GM18520 (cell line): ENCODE measurements around the gene C1QTNF9B.

ENCODE experiments used
- ATAC-seq: cut with Tn5 transposase; IDR thresholded peaks from one replicate; pipeline ENCODE4 v1.9.1; 2021; ENCODE audit not compliant: unreplicated experiment

The C1QTNF9B gene

DNA sequence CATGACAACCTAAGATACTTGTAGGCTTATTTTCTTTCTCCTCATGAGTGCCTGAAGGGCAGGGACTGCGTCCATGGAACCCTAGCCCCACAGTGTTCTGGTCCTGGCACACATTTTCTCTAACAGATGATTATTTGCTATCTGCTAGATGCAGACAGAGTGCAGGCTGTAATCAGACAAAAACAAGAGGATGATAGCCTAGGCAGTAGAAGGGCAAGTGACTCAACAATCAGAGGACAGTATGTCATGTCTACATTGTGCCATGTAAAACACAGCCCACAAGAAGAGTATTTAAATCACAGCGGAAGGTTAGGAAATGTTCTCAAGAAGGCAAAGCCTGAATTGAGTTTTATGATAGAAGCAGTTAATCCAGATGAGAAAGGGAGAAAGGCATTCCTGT lies 37.4 kb downstream of the C1QTNF9B start:
- no peak for ATAC-seq

DNA sequence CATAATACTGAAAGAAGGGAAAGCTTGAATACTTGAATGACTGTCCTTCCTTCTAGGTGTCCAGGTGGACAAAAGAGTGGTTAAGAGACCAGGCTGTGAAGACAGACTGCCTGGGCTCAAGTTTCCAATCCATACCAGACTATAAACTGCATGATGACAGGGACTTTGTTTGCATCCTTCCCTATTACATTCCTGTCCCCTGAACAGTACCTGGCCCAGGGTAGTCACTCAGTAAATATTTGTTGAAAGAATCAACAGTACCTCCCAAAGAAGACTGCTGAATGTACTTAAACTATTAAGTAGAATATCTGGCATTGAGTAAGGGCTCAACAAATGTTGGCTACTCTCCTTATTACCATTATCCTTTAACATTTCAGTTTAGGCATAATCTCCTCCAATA lies 37.8 kb downstream of the C1QTNF9B start:
- no peak for ATAC-seq

DNA sequence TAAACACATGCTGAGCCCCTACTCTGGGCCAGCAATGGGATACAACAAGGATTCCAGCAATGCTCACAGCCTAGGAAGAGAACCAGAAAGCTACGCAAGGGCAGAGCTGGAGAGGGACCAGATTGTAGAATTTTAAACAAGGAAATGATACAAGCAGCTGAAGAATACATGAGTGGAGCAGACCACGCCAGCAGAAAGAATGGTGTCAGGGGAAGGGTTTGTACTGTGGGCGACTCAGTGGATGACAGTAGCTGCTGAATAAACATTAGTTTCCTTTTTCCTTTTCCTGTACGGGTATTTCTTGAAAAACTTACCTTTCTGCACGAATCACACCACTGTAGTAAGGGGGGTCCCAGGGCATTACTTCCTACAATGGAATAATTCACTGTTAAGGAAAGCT lies 38.8 kb downstream of the C1QTNF9B start:
- no peak for ATAC-seq

GRCh38 chr13:23856008-23856750 lies 41.1 kb downstream of the C1QTNF9B start:
- ATAC-seq, result no peak

GRCh38 chr13:23855360-23855759 lies 41.9 kb downstream of the C1QTNF9B start:
- ATAC-seq, result no peak

DNA sequence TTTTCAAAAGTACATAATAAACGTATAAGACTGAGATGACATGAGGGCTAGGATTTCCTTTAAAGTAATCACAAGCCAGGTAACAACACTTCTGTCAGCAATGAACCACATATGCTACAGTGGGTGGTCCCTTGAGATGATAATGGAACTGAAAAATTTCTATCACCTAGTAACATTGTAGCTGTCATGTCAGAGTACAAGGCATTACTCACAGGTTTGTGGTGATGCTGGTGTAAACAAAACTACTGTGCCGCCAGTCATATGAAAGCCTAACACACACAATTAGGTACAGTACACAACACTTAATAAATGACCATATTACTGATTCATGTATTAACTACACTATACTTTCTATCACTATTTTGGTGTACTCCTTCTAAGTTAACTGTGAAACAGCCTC lies 45.0 kb downstream of the C1QTNF9B start:
- ATAC-seq, result peak; percentile 86

DNA sequence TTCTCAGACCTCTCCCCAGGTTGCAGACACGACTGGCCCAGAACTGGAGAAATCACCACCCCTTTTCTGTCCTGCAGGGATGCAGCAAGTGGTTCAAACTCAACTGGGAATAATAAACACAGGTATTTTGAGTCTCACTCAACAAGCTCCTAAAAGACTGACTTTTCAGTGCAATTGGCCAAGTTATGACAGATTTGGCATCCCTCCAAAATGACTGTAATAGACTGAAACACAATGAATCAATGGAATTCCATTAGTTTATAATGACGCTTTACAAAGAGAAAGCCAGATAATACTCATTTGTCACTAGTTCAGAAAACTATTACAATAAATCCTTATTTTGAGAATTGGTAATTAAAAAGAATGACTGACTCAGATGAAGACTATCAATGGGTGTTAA lies 46.2 kb downstream of the C1QTNF9B start:
- no peak for ATAC-seq

DNA sequence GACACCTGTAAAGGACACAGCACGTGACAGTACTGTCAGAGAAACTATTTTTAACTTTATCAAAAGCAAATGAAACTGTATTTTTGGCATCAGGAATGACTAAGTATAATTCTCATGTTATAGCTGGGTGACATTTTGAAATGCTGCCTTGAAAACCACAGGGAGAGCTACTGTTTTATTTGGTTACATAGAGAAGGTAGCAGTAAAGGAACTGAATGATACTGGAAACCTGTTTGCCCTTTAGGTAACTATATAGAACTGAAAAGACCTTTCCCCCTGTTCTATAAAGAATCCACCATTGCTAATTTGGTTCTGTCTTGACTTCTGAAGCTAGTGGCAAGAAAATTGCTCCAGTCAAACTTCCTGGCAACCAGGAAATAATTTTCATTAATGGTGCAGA lies 47.2 kb downstream of the C1QTNF9B start:
- ATAC-seq, result no peak

DNA sequence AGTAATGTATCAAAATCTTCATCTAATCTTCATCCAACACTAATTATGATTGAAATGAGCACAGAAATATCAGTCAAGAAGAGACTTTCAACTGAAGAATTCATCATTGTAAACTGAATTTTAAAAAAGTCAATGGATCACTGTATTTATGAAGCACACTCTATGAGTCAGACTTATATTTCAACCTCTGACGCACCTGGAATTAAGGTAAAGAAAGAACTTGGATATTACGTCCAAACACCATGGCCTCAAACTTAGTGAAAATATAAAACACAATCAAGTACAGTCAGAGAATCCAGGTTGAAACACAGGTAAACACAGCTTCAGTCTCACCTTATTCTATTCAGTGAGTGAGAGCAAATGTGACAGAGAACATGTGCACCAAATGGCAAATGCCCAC lies 47.6 kb downstream of the C1QTNF9B start:
- ATAC-seq, result no peak

GRCh38 chr13:23848646-23849141 lies 48.6 kb downstream of the C1QTNF9B start:
- no peak for ATAC-seq

DNA sequence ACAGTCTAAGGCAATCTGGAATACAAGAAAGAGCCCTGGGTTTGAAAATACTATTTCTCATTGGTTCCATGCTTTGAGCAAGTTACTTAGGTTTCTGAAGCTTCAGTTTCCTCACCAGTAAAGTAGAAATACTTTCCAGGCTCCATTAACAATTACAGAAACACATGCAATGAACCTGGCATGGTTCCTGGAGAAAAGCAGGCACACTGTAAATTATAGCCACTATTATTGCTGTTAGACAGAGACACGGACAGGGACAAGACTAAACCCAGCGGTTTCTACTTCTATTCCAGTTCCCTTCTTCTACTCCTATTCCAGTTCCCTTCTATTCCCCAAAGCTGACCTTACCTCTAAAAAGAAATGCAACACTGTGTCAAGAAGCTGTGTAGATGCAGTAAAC lies 49.3 kb downstream of the C1QTNF9B start:
- no peak for ATAC-seq

GRCh38 chr13:23847497-23847896 lies 49.8 kb downstream of the C1QTNF9B start:
- ATAC-seq, result no peak

GRCh38 chr13:23845105-23845725 lies 52.1 kb downstream of the C1QTNF9B start:
- ATAC-seq, result no peak

DNA sequence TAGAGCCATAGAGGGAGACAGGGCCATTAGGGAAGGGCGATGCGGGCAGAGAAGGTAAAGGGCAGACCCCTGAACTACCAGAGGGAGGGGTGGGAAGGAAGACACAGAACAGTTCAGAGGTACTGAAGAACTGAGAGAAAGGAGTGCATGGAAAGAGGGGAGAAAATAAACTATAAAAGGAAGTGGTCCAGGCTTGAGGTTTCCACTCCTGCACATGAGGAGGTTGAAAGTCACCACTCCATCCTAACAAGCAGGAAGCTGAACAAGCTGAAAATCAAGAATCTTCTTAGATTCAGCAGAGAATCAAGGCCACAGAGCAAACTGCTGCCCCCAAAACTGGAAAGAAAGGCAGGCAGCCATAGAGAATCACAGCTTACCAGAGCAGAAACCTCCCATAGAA lies 53.2 kb downstream of the C1QTNF9B start:
- no peak for ATAC-seq

GRCh38 chr13:23843436-23843835 lies 53.9 kb downstream of the C1QTNF9B start:
- no peak for ATAC-seq

GRCh38 chr13:23842406-23842805 lies 54.9 kb downstream of the C1QTNF9B start:
- no peak for ATAC-seq
